Urinary bladder (tissue), 4 donors: ENCODE data around the gene CPNE5. TPM values are rescaled to one million over a fixed set of nuclear protein-coding genes. Genes with fewer than 3 reads are reported as not detected.

Experiments
- DNase-seq: peaks from one replicate; pipeline ENCODE4 v3.0.0-alpha.2; 2015; ENCODE audit errors: extremely low spot score
- H3K27ac ChIP-seq: one replicate; pipeline ENCODE4 v1.5.1; 2013; ENCODE audit warnings: low read depth, mild to moderate bottlenecking, moderate library complexity
- H3K36me3 ChIP-seq: one replicate; pipeline ENCODE4 v1.6.1; 2013; ENCODE audit warnings: mild to moderate bottlenecking, moderate library complexity; ENCODE audit not compliant: insufficient read depth
- H3K4me1 ChIP-seq: one replicate; pipeline ENCODE4 v1.6.1; 2013; ENCODE audit warnings: mild to moderate bottlenecking, moderate library complexity; ENCODE audit not compliant: insufficient read depth
- H3K4me3 ChIP-seq: one replicate; pipeline ENCODE4 v1.5.1; 2013; ENCODE audit warnings: low read depth, low read length
- WGBS: extraction: QIAGEN DNeasy Blood & Tissue Kit; methylation state at CpG from one replicate; pipeline ENCODE4 v1.1.7; 2013; 5-methylcytosine and 5-hydroxymethylcytosine counted together
- polyA plus RNA-seq: library from polyadenylated mRNA; stranded (reverse); fragments of 200-250 nt; gene quantifications from one replicate; pipeline ENCODE4 v1.2.3, GENCODE V29; 2013
- total RNA-seq: library from RNA; depleted of rRNA; stranded (reverse); fragments of >200 nt; gene quantifications from one replicate; pipeline ENCODE4 v1.2.3, GENCODE V29; 2014
- donor health status: healthy with polysubstance abuse.
- donor health status: healthy.

CPNE5 gene
- total and polyA plus RNA-seq, 2 donors = 3.3 to 4.5 TPM

DNA sequence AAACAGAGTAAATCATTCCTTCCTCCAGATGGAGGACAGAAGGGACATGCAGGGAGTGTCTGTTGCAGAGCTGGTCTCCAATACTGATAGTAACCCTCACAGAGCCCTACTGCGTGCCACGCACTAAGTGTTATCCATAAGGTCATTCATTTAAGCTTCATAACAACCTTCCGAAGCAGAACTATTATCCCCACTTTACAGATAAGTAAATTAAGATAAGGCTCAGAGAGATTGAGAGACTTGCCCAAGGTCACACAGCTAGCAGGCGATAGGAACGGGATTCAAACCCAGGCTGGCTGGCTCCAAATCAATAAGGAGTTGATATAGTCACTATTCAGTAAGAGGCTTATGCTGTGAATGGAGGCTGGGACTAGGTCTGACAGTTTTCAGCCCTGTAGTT lies 30.6 kb downstream of the CPNE5 start:
- WGBS = 85% methylated on average over 5 of the region's 5 CpGs
- no peak for DNase-seq
- Histone ChIP-seq H3K4me3 (no peak overlapping the region), H3K4me1 (no peaks in the 10 kb centered on the region), H3K36me3 (no peaks in the 10 kb centered on the region), H3K27ac (no peak overlapping the region)

DNA sequence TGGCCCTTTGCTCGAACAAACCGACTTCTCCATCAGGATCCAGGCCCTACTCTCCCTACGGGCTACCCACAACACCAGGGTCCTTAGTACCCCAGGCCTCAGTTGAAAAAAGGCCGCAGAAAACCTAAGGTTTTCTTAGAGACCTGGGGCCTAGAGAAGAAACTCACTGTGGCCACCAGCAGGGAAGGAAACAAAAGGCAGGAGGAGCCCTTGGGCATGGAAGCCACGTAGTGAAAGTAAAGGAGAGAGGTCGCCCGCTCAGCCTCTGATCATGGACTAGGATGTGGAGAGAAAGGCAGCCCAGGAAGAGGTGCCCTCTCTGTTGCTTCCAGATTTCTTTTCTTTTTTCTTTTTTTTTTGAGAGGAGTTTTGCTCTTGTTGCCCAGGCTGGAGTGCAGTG lies 31.5 kb downstream of the CPNE5 start:
- H3K36me3 ChIP-seq = no peaks in the 10 kb centered on the region
- WGBS = 96% methylated on average over 7 of the region's 7 CpGs
- no peak overlapping the region for H3K4me3 ChIP-seq
- DNase-seq = no peak
- H3K4me1 ChIP-seq = no peaks in the 10 kb centered on the region
- no peak overlapping the region for H3K27ac ChIP-seq

DNA sequence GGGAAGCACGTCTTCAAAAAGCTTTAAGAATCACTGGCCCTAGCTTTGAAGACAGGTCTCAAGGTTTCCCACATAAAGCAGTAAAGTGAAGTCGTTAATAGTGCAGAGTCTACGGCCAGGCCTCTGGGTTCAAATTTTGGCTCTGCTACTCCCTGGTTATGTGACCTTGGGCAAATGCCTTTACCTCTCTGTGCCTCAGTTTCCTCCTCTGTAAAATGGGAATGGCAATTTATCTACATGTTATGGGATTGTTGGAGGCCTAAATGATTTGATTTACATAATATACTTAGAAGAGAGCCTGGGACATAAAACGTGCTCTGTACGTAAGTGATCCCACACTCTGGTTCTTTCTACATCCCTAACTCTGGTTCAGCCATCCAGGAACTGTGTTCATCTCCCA lies 32.1 kb downstream of the CPNE5 start:
- Histone ChIP-seq H3K36me3 (no peaks in the 10 kb centered on the region), H3K4me3 (no peak overlapping the region), H3K4me1 (no peaks in the 10 kb centered on the region), H3K27ac (no peak overlapping the region)
- no peak for DNase-seq
- 83% methylated on average over 5 of the region's 5 CpGs for WGBS

- WGBS = 89% methylated on average over 8 of the region's 8 CpGs
- Histone ChIP-seq H3K4me3 (no peak overlapping the region), H3K27ac (no peak overlapping the region), H3K4me1 (no peaks in the 10 kb centered on the region), H3K36me3 (no peaks in the 10 kb centered on the region)
- no peak for DNase-seq
Observed at GRCh38 chr6:36805917-36806316, 33.3 kb downstream of the CPNE5 start.

DNA sequence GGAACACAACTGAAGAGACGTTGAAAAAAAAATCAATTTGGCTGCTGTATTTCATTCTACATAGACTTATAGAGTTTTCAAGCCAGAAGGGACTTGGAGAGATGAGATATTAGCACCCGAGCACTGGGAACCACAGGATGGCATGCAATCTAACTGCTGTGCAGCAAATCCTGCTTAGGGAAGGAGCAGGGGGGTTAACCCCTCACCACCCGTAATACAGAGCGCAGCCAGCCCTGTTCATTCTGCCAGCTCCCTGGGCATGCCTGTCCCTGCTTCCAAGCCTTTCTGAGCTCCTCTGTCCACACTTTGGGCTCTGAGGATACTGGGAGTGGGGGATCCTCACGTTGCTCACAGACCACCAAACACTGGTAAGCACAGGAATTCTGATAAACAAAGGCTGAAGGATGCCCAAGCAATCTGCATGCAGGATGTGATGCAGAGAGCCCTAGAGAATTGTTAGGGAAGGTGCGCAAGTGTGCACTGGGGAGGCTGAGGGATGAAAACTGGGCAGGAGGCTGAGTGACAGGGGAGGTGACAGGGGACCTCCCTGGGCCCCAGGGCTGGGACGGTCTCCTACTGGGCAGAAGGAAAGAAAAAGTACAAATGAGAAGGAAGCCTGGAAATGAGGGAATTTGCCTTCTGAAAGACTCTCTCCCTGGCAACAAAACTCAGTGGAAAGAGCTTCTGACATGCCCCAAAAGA lies 34.0 kb downstream of the CPNE5 start:
- no peak overlapping the region for H3K27ac ChIP-seq
- no peaks in the 10 kb centered on the region for H3K36me3 ChIP-seq
- DNase-seq = no peak
- no peaks in the 10 kb centered on the region for H3K4me1 ChIP-seq
- H3K4me3 ChIP-seq = no peak overlapping the region
- 52% methylated on average over 7 of the region's 7 CpGs for WGBS

DNA sequence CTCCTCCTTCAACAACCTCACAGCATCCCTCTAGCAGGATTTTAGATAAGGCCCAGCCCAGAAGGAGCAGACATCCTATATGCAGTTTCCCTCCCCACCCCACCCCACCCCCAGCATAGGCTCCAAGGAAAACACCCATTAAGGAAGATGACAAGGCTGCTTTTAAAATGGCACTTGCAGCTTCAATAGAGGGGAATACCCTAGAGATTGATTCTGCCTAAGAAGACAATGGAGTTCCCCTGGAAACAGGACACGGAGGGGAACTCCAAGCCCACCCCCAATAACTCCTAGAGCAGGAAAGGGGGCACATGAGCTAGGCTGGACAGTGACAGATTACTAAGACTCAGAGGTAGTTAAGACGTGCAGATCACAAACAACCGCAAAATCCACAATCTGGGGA lies 34.7 kb downstream of the CPNE5 start:
- Histone ChIP-seq H3K4me1 (no peaks in the 10 kb centered on the region), H3K4me3 (no peak overlapping the region), H3K36me3 (no peaks in the 10 kb centered on the region), H3K27ac (no peak overlapping the region)
- WGBS = 52% methylated on average over 3 of the region's 3 CpGs
- DNase-seq = no peak

DNA sequence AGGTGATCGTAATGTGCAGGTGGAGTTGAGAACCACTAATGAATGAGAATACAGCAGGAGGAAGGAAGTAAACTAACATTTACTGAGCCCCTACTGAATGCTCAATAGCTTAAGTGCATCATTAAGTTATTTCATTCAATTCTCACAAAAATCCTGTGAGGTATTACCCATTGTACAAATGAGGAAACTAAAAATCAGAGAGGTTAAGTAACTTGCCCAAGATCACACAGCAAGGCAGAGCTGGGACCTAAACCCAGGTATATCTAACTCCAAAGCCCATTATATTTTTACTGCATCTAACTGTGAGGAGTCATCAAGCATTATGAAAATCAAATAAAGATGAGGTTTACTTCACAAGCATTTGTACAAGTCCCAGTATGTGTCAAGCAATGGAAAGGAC lies 35.3 kb downstream of the CPNE5 start:
- Histone ChIP-seq H3K36me3 (no peaks in the 10 kb centered on the region), H3K4me1 (no peaks in the 10 kb centered on the region), H3K4me3 (no peak overlapping the region), H3K27ac (no peak overlapping the region)
- DNase-seq = no peak
- WGBS = 78% methylated on average over 1 of the region's 1 CpG

DNA sequence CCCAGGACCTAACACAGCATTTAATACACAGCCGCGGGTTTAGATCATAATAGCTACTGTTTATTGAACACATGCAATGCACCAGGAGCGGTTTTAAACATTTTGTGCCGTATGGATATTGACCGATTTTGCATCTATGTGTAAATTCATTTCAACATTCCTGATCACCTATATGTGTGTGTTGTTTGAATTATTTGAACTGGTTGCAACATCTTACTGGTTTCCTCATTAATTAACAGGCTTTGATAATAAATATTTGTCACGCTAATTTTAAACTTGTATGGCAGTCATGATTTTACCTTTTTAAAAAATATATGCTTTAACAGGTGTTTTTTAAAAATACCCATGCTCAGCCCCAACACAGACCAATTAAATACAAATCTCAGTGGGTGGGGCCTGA lies 35.8 kb downstream of the CPNE5 start:
- Histone ChIP-seq H3K27ac (no peak overlapping the region), H3K36me3 (no peaks in the 10 kb centered on the region), H3K4me1 (no peaks in the 10 kb centered on the region), H3K4me3 (no peak overlapping the region)
- no peak for DNase-seq
- WGBS = 94% methylated on average over 6 of the region's 6 CpGs

DNA sequence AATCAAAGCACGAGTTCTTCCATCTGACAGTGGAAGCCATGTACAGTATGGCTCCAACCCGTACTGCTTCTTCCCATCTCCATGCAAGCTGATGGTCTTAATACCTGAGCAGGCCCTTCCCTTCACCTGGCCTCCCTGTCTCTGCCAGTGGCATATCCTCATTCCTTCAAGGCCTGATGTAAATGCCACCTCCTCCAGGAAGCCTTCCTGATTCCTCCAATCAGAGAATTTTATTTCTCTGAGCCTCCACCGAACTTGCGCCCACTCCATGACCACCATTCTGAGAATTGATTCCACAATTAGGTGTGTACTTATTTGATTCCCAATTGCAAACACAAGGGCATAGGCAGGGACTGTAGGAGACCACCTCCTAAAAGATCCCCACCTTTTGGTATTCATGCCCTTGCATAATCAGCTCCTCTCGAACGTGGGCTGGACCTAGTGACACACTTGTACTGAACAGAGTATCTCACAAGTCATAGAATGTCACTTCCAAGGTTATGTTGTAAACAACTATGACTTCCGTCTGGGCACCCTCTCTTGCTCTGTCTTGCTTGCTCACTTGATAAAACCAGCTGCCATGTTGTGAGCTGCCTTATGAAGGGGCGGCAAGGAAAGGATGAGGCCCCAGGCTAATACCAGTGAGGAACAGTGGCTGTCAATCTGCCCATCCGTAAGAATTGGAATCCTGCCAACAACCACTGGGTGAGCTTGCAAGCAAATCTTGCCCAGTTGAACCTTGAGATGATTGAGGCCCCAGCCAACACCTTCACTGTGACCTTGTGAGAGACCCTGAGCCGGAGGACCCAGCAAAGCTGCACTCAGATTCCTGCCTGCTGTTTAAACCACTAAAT lies 38.8 kb downstream of the CPNE5 start:
- 77% methylated on average over 10 of the region's 10 CpGs for WGBS
- Histone ChIP-seq H3K4me3 (no peak overlapping the region), H3K36me3 (no peaks in the 10 kb centered on the region)

DNA sequence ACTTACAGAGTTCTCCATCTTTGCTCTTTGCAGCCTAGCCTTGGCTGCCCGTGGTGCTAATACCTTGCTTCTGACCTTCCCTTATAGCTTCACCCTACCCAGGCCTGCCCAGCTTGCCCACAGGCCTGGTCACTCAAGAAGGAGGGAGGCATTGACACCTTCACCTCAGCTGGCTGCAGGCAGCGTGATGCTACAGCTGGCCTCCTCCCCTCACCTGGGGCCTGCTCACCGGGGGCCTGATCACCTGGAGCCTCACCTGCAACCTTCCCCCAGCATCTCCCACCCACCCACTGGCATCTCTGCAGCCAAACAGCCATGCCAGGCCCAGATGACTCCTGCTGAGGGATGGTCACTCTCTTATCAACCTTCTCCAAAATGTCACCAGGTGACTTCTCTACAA lies 40.4 kb downstream of the CPNE5 start:
- no peak for DNase-seq
- H3K36me3 ChIP-seq = no peaks in the 10 kb centered on the region
- no peaks in the 10 kb centered on the region for H3K4me1 ChIP-seq
- 93% methylated on average over 3 of the region's 3 CpGs for WGBS
- no peak overlapping the region for H3K27ac ChIP-seq
- no peak overlapping the region for H3K4me3 ChIP-seq

More for the DNA sequence above, 38.8 kb downstream of the CPNE5 start:
- Histone ChIP-seq H3K4me1 (no peaks in the 10 kb centered on the region), H3K27ac (no peak overlapping the region)
- DNase-seq = no peak

DNA sequence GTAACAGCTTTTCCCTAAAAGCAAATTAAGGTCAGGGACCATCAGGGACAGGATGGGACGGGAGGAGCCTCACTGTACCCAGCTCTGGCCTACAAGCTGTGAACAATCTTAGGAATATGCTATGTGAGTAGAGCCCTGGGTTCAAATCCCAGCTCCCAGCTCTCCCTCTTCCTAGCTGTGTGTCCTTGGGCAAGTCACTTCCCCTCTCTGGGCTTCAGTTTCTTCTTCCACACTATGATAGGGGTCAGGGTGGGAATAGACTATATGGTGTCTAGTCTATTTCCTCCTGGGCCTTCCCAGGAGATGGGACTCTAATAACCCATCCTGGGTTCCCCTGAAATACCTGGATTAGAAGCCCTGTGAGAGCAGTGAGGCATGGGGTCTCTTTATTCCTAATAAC lies 41.6 kb downstream of the CPNE5 start:
- H3K4me3 ChIP-seq = no peak overlapping the region
- no peaks in the 10 kb centered on the region for H3K36me3 ChIP-seq
- no peak for DNase-seq
- WGBS = 100% methylated on average over 1 of the region's 1 CpG
- no peaks in the 10 kb centered on the region for H3K4me1 ChIP-seq
- no peak overlapping the region for H3K27ac ChIP-seq

DNA sequence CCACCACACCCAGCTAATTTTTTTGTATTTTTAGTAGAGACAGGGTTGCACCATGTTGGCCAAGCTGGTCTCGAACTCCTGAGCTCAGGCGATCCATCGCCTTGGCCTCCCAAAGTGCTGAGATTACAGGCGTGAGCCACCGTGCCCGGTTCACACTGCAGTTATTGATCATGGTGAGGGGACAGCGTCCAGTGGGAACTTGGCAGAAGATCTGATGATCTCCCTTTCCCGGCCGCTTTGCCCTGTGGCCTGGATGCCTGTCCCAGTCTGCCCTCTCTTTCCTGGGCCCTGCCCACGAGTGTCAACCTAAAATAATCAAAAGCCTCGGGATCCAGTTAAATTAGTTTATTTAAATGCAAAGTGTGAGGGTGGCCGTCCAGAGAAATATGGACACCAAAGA lies 42.2 kb downstream of the CPNE5 start:
- no peaks in the 10 kb centered on the region for H3K36me3 ChIP-seq
- no peak for DNase-seq
- 95% methylated on average over 12 of the region's 12 CpGs for WGBS
- H3K4me1 ChIP-seq = no peaks in the 10 kb centered on the region
- H3K27ac ChIP-seq = no peak overlapping the region
- H3K4me3 ChIP-seq = no peak overlapping the region

- DNase-seq = no peak
- H3K4me3 ChIP-seq = no peak overlapping the region
- H3K4me1 ChIP-seq = no peaks in the 10 kb centered on the region
- WGBS = 90% methylated on average over 5 of the region's 5 CpGs
- H3K36me3 ChIP-seq = no peaks in the 10 kb centered on the region
- H3K27ac ChIP-seq = no peak overlapping the region
Observed at GRCh38 chr6:36794713-36795065, 44.6 kb downstream of the CPNE5 start.

DNA sequence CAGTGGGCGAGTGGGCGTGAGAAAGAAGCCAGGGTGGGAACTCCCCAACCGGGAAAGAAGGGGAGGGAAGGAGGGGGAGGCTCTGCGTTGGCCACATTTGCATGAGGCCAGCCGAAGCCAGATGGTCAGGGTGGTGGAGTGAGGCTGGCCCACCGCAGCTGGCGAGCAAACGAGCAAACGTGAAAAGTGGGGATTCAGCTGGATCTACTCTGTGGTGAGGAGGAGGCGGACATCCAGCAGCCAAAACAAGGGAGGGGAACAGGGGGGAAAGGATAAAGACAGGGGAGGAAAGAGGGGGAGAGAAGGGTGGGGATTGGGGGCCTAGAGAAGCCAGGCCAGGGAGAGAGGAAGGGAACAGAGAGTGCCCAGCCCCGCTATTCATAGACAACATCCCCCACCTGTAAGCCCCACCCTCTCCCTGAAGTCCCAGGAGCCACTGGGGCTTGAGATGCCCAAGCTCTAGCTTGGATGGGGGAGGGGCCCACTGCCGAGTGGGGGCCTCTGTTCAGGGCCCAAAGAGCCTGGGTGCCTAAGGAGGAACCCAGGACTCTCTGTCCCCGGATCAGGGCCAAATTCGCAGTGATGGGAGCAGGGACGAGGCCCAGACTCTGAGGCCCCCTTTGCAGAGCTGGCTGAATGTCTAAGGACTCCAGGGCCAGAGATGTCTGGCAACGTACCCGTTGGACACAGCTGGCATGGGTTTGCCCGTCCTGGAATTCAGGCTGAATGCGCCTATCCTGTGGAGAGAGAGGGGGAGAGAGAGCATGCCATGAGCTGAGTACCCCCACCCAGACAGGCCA lies 45.1 kb downstream of the CPNE5 start:
- WGBS = 47% methylated on average over 19 of the region's 19 CpGs
- peak; percentile 55 for DNase-seq
- Histone ChIP-seq H3K36me3 (no peaks in the 10 kb centered on the region), H3K4me1 (no peaks in the 10 kb centered on the region), H3K27ac (no peak overlapping the region), H3K4me3 (no peak overlapping the region)
